ENCODE measurements around the gene COL18A1.

DNA sequence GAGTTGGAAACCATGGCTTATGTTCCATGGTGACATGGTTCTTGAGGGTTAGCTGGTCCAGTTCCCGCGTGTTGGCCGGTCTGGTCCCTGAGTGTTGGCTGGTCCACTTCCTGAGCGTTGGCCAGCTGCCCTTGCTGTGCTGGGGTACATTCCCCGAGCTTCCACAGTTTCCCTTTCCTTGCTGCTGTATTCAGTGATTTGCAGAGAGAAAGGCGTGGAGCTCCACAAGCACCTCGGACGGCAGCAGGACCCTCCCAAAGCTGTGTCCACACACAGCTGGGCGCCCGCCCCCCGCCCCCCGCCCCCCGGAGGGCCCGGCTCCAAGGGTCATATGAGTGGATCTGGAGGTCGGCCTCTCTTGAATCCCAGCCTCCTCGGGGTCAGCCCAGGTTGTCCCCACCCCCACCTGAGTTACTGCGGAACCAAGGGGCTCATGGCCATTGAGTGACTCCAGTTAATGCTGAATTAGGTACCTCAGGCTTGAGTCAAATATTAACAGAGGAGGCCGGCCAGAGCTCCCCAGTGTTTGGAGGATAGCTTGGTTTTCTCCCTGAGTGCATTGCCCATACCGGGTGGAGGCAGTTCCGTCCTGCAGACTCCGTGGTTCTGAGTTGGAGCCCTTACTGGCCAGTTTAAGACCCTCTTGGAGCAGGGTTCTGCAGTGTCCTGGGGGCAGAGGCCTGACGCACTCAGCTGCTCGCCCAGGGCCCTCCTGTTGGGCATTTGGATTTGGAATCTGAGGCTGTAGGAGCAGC lies 18.4 kb downstream of the COL18A1 start:
- TF ChIP-seq EP300 (IDR thresholded peaks at IDR 0.05; ENCODE audit: low read depth): no peak
- TF ChIP-seq, protein P1, sequence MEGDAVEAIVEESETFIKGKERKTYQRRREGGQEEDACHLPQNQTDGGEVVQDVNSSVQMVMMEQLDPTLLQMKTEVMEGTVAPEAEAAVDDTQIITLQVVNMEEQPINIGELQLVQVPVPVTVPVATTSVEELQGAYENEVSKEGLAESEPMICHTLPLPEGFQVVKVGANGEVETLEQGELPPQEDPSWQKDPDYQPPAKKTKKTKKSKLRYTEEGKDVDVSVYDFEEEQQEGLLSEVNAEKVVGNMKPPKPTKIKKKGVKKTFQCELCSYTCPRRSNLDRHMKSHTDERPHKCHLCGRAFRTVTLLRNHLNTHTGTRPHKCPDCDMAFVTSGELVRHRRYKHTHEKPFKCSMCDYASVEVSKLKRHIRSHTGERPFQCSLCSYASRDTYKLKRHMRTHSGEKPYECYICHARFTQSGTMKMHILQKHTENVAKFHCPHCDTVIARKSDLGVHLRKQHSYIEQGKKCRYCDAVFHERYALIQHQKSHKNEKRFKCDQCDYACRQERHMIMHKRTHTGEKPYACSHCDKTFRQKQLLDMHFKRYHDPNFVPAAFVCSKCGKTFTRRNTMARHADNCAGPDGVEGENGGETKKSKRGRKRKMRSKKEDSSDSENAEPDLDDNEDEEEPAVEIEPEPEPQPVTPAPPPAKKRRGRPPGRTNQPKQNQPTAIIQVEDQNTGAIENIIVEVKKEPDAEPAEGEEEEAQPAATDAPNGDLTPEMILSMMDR (IDR thresholded peaks at IDR 0.05): no peak

All from transverse colon (tissue), 3 donors.